Astrocyte (in vitro differentiated cells and primary cell): ENCODE measurements around the gene ZC3H15. TPM values are rescaled to one million over a fixed set of nuclear protein-coding genes. Genes with fewer than 3 reads are reported as not detected.

ENCODE experiments used
- DNase-seq: peaks from one replicate; pipeline ENCODE4 v3.0.0-alpha.2; 2010; ENCODE audit warnings: low read depth
- FAIRE-seq: peaks from 2 replicates; lab custom pipeline; 2011; peaks lifted over from hg19 to GRCh38; lab: Jason Lieb, UNC
- H2AFZ ChIP-seq: 2 replicates; pipeline ENCODE4 v1.6.0; 2012; ENCODE audit warnings: low read depth, low read length, inconsistent platforms
- H3K27ac ChIP-seq: 2 replicates; pipeline ENCODE4 v1.5.1; 2011; ENCODE audit warnings: low read depth, low read length, inconsistent platforms
- H3K27me3 ChIP-seq: 2 replicates; pipeline ENCODE4 v1.6.0; 2011; ENCODE audit warnings: low read length, inconsistent platforms; ENCODE audit not compliant: insufficient read depth
- H3K36me3 ChIP-seq: 2 replicates; pipeline ENCODE4 v1.5.1; 2011; ENCODE audit warnings: low read length, inconsistent platforms; ENCODE audit not compliant: insufficient read depth
- H3K4me1 ChIP-seq: 2 replicates; pipeline ENCODE4 v1.5.1; 2011; ENCODE audit warnings: low read length, inconsistent platforms; ENCODE audit not compliant: insufficient read depth
- H3K4me2 ChIP-seq: 2 replicates; pipeline ENCODE4 v1.6.0; 2012; ENCODE audit warnings: low read length, inconsistent platforms
- H3K4me3 ChIP-seq: 2 replicates; pipeline ENCODE4 v1.5.1; 2011; ENCODE audit warnings: low read depth, mild to moderate bottlenecking, low read length, inconsistent platforms; ENCODE audit not compliant: insufficient read depth
- H3K79me2 ChIP-seq: 2 replicates; pipeline ENCODE4 v1.6.0; 2012; ENCODE audit warnings: mild to moderate bottlenecking, low read length, inconsistent platforms; ENCODE audit not compliant: insufficient read depth
- H3K9ac ChIP-seq: 2 replicates; pipeline ENCODE4 v1.6.0; 2012; ENCODE audit warnings: mild to moderate bottlenecking, low read length, inconsistent platforms
- H3K9me3 ChIP-seq: 2 replicates; pipeline ENCODE4 v1.5.1; 2012; ENCODE audit warnings: low read depth, mild to moderate bottlenecking, low read length, inconsistent platforms; ENCODE audit not compliant: insufficient read depth
- H4K20me1 ChIP-seq: 2 replicates; pipeline ENCODE4 v1.6.0; 2012; ENCODE audit warnings: low read length, inconsistent platforms; ENCODE audit not compliant: insufficient read depth
- H3K27ac Mint-ChIP-seq: one replicate; pipeline ENCODE4 v1.8.0; 2021; ENCODE audit warnings: mild to moderate bottlenecking, mixed read lengths; ENCODE audit not compliant: unreplicated experiment
- H3K27me3 Mint-ChIP-seq: one replicate; pipeline ENCODE4 v1.8.0; 2021; ENCODE audit warnings: low read depth, mixed read lengths; ENCODE audit not compliant: unreplicated experiment
- H3K36me3 Mint-ChIP-seq: one replicate; pipeline ENCODE4 v1.8.0; 2021; ENCODE audit warnings: low read depth, mixed read lengths; ENCODE audit not compliant: unreplicated experiment
- H3K4me1 Mint-ChIP-seq: one replicate; pipeline ENCODE4 v1.8.0; 2021; ENCODE audit warnings: low read depth, mixed read lengths; ENCODE audit not compliant: unreplicated experiment
- H3K4me3 Mint-ChIP-seq: one replicate; pipeline ENCODE4 v1.8.0; 2021; ENCODE audit warnings: mild to moderate bottlenecking, moderate library complexity, mixed read lengths; ENCODE audit not compliant: unreplicated experiment
- H3K9me3 Mint-ChIP-seq: one replicate; pipeline ENCODE4 v1.8.0; 2021; ENCODE audit warnings: mild to moderate bottlenecking, mixed read lengths; ENCODE audit not compliant: unreplicated experiment
- CTCF ChIP-seq: IDR thresholded peaks from 2 replicates; pipeline ENCODE4 v1.5.1; 2011; ENCODE audit warnings: low read depth, mild to moderate bottlenecking, inconsistent platforms, low read length, moderate library complexity; ENCODE audit not compliant: insufficient read depth
- EZH2 ChIP-seq: IDR thresholded peaks from 2 replicates; pipeline ENCODE4 v1.6.1; 2012; ENCODE audit warnings: mild to moderate bottlenecking, low read length, inconsistent platforms; ENCODE audit not compliant: insufficient read depth
- total RNA-seq: library from RNA; stranded (reverse); gene quantifications from 2 replicates; pipeline ENCODE4 v1.2.1, GENCODE V29; 2021

The ZC3H15 gene
- total RNA-seq, 1 donor from 2014 or later = 76.4 TPM

- no peak for FAIRE-seq
- H3K27ac Mint-ChIP-seq = no peak overlapping the region
- no peaks in the 10 kb centered on the region for H3K36me3 ChIP-seq
These were observed 44.3 kb downstream of the ZC3H15 start for GRCh38 chr2:186530314-186530713.

GRCh38 chr2:186531257-186531775 is 45.3 kb downstream of the ZC3H15 start:
- TF ChIP-seq CTCF = no peak
- no peak for TF ChIP-seq EZH2
- H3K27me3 Mint-ChIP-seq = no peaks in the 10 kb centered on the region
- H3K27ac Mint-ChIP-seq = peak overlapping the region; percentile 22
- DNase-seq = peak; percentile 36
- peaks cover 4% of the 10 kb centered on the region for H3K36me3 Mint-ChIP-seq
- FAIRE-seq = no peak
- Histone ChIP-seq H3K27me3 (no peaks in the 10 kb centered on the region), H3K9ac (no peak overlapping the region), H4K20me1 (no peaks in the 10 kb centered on the region), H3K9me3 (no peaks in the 10 kb centered on the region), H3K4me2 (no peak overlapping the region), H3K79me2 (no peaks in the 10 kb centered on the region), H3K27ac (no peak overlapping the region), H3K4me1 (peaks cover 19% of the 10 kb centered on the region), H3K4me3 (no peak overlapping the region), H3K36me3 (no peaks in the 10 kb centered on the region), H2AFZ (no peak overlapping the region)
- H3K4me3 Mint-ChIP-seq = no peak overlapping the region
- H3K4me1 Mint-ChIP-seq = peaks cover 36% of the 10 kb centered on the region
- H3K9me3 Mint-ChIP-seq = peaks cover 4% of the 10 kb centered on the region

More at GRCh38 chr2:186530314-186530713, 44.3 kb downstream of the ZC3H15 start:
- Histone ChIP-seq H2AFZ (no peak overlapping the region), H4K20me1 (no peaks in the 10 kb centered on the region), H3K4me2 (no peak overlapping the region), H3K4me1 (peaks cover 19% of the 10 kb centered on the region), H3K9ac (no peak overlapping the region), H3K9me3 (no peaks in the 10 kb centered on the region), H3K4me3 (no peak overlapping the region), H3K27ac (no peak overlapping the region), H3K27me3 (no peaks in the 10 kb centered on the region), H3K79me2 (no peaks in the 10 kb centered on the region)
- no peak overlapping the region for H3K4me3 Mint-ChIP-seq
- H3K36me3 Mint-ChIP-seq = peaks cover 5% of the 10 kb centered on the region
- peaks cover 32% of the 10 kb centered on the region for H3K4me1 Mint-ChIP-seq
- H3K9me3 Mint-ChIP-seq = peaks cover 4% of the 10 kb centered on the region
- TF ChIP-seq CTCF = no peak
- TF ChIP-seq EZH2 = no peak
- no peaks in the 10 kb centered on the region for H3K27me3 Mint-ChIP-seq
- no peak for DNase-seq

GRCh38 chr2:186532891-186533290 is 46.8 kb downstream of the ZC3H15 start:
- H3K27ac ChIP-seq = peak overlapping the region; percentile 38
- Mint-ChIP-seq H3K4me3 (no peak overlapping the region), H3K9me3 (peaks cover 4% of the 10 kb centered on the region), H3K27ac (peak overlapping the region; percentile 81), H3K27me3 (no peaks in the 10 kb centered on the region), H3K36me3 (no peaks in the 10 kb centered on the region), H3K4me1 (peaks cover 34% of the 10 kb centered on the region)
- no peaks in the 10 kb centered on the region for H3K9me3 ChIP-seq
- H4K20me1 ChIP-seq = no peaks in the 10 kb centered on the region
- TF ChIP-seq EZH2 (no peak), CTCF (no peak)
- no peak overlapping the region for H2AFZ ChIP-seq
- H3K27me3 ChIP-seq = no peaks in the 10 kb centered on the region
- H3K79me2 ChIP-seq = no peaks in the 10 kb centered on the region
- peaks cover 19% of the 10 kb centered on the region for H3K4me1 ChIP-seq
- no peak overlapping the region for H3K9ac ChIP-seq
- H3K4me2 ChIP-seq = peak overlapping the region; percentile 20
- DNase-seq (peak; percentile 82), FAIRE-seq (no peak)
- no peaks in the 10 kb centered on the region for H3K36me3 ChIP-seq
- no peak overlapping the region for H3K4me3 ChIP-seq
